HG03558 (cell line): ENCODE results near the gene SLC29A2.
"Not testable (repeated sequence)": the region's sequence is repeated elsewhere in the genome, so short reads cannot be mapped to it uniquely, and the experiment has no call there.

Source experiments
- ATAC-seq: cut with Tn5 transposase; IDR thresholded peaks from one replicate; pipeline ENCODE4 v1.9.1; 2021; ENCODE audit warnings: moderate number of reproducible peaks; ENCODE audit not compliant: unreplicated experiment; ENCODE audit errors: extremely low read depth

The SLC29A2 gene

GRCh38 chr11:66350560-66351235 is 20.9 kb downstream of the SLC29A2 start:
- ATAC-seq: not testable (repeated sequence)

GRCh38 chr11:66349084-66349386 is 22.5 kb downstream of the SLC29A2 start:
- ATAC-seq: no peak

GRCh38 chr11:66347425-66348276 is 23.9 kb downstream of the SLC29A2 start, which contains the start of gene B4GAT1:
Gene B4GAT1 (minus strand): TSS chr11:66347629. CDS start chr11:66347545, 84 bp downstream.
- no peak for ATAC-seq

GRCh38 chr11:66346476-66347424 is 24.8 kb downstream of the SLC29A2 start:
- no peak for ATAC-seq

GRCh38 chr11:66345316-66345649 is 26.3 kb downstream of the SLC29A2 start:
- no peak for ATAC-seq

- no peak for ATAC-seq
Observed at GRCh38 chr11:66344550-66345315, 26.8 kb downstream of the SLC29A2 start, which contains the start of gene BRMS1. Gene BRMS1 (minus strand): TSS chr11:66345104. CDS start chr11:66342234, 2,870 bp downstream.

GRCh38 chr11:66343176-66343575 is 28.4 kb downstream of the SLC29A2 start:
- ATAC-seq: no peak

GRCh38 chr11:66341502-66342126 is 29.9 kb downstream of the SLC29A2 start:
- no peak for ATAC-seq

- no peak for ATAC-seq
Observed at GRCh38 chr11:66340596-66341501, 30.7 kb downstream of the SLC29A2 start.

- no peak for ATAC-seq
Observed at GRCh38 chr11:66339686-66340483, 31.7 kb downstream of the SLC29A2 start.

- ATAC-seq: no peak
Observed at GRCh38 chr11:66339162-66339675, 32.3 kb downstream of the SLC29A2 start.

- no peak for ATAC-seq
Observed at GRCh38 chr11:66338276-66339161, 33.0 kb downstream of the SLC29A2 start.

- no peak for ATAC-seq
Observed at GRCh38 chr11:66337103-66337899, 34.3 kb downstream of the SLC29A2 start.

- ATAC-seq: no peak
Observed at GRCh38 chr11:66336234-66337102, 35.1 kb downstream of the SLC29A2 start, which contains the start of gene RIN1. Gene RIN1 (minus strand): TSS chr11:66336434. CDS start chr11:66336402, 32 bp downstream.
